Stimulated activated naive CD8-positive, alpha-beta T cell treated with anti-CD3 and anti-CD28 coated beads, Interleukin-15, Interleukin-2, amounts not matched to agents 100 ng/mL and 50 ng/mL, for 24 hours (primary cell): ENCODE data around the gene NHSL1.

ENCODE experiments used
- H3K27ac Mint-ChIP-seq: one replicate; pipeline ENCODE4 v1.8.0; 2021; ENCODE audit warnings: mild to moderate bottlenecking, mixed read lengths
- H3K27me3 Mint-ChIP-seq: one replicate; pipeline ENCODE4 v1.8.0; 2021; ENCODE audit warnings: mixed read lengths
- H3K36me3 Mint-ChIP-seq: one replicate; pipeline ENCODE4 v1.8.0; 2021; ENCODE audit warnings: low read depth, mixed read lengths
- H3K4me1 Mint-ChIP-seq: one replicate; pipeline ENCODE4 v1.8.0; 2021; ENCODE audit warnings: low read depth, mixed read lengths
- H3K4me3 Mint-ChIP-seq: one replicate; pipeline ENCODE4 v1.8.0; 2021; ENCODE audit warnings: mild to moderate bottlenecking, mixed read lengths
- H3K9me3 Mint-ChIP-seq: one replicate; pipeline ENCODE4 v1.8.0; 2021; ENCODE audit warnings: mixed read lengths

Gene NHSL1

DNA sequence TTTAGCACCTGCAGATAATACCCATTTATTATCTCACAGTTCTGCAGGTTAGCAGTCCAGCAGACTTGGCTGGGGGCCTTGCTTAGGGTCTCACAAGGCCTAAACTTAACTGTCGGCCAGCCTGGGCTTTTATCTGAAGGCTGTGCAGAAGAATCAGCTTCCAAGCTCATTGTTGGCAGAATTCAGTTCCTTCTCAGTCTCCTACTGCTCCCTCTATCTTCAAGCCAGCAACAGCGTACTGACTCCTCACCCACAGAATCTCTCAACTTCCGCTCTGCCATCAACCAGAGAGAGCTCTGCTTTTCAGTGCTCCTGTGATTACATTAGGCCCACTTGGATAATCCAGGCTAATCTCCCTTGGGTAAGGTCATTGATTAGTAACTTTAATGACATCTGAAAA is 30.2 kb upstream of the NHSL1 start:
- H3K9me3 Mint-ChIP-seq = no peaks in the 10 kb centered on the region
- peaks cover 18% of the 10 kb centered on the region for H3K27me3 Mint-ChIP-seq

GRCh38 chr6:138528956-138529355 is 29.7 kb upstream of the NHSL1 start:
- no peaks in the 10 kb centered on the region for H3K9me3 Mint-ChIP-seq
- no peaks in the 10 kb centered on the region for H3K36me3 Mint-ChIP-seq
- no peaks in the 10 kb centered on the region for H3K4me1 Mint-ChIP-seq
- H3K27me3 Mint-ChIP-seq = peaks cover 18% of the 10 kb centered on the region
- no peak overlapping the region for H3K4me3 Mint-ChIP-seq
- no peak overlapping the region for H3K27ac Mint-ChIP-seq

More for the DNA sequence above, 30.2 kb upstream of the NHSL1 start:
- no peaks in the 10 kb centered on the region for H3K36me3 Mint-ChIP-seq
- H3K4me1 Mint-ChIP-seq = no peaks in the 10 kb centered on the region
- no peak overlapping the region for H3K27ac Mint-ChIP-seq
- no peak overlapping the region for H3K4me3 Mint-ChIP-seq

DNA sequence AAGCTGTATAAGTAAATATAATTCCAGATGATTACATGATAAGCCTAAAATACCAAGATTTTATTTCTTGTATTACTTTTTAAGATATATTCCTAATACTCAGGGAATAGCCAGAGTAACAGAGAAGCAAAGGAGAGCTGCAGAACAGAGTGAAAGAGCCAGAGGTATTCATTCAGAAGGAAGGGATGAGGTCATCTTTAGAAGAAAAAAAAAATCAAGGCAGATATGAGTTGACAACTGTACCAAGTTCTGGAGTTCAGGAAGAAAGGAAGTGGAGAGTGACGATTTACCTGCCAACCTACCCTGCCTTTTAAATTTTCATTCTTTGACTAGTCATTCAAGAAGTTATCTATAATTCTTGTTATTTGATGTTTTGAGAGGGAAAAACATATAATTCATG is 28.8 kb upstream of the NHSL1 start:
- Mint-ChIP-seq H3K9me3 (no peaks in the 10 kb centered on the region), H3K36me3 (no peaks in the 10 kb centered on the region), H3K27me3 (peaks cover 18% of the 10 kb centered on the region), H3K27ac (no peak overlapping the region), H3K4me3 (no peak overlapping the region), H3K4me1 (no peaks in the 10 kb centered on the region)

GRCh38 chr6:138527411-138528088 is 28.3 kb upstream of the NHSL1 start:
- H3K27ac Mint-ChIP-seq = no peak overlapping the region
- H3K36me3 Mint-ChIP-seq = no peaks in the 10 kb centered on the region
- no peak overlapping the region for H3K4me3 Mint-ChIP-seq
- peaks cover 12% of the 10 kb centered on the region for H3K27me3 Mint-ChIP-seq
- H3K4me1 Mint-ChIP-seq = no peaks in the 10 kb centered on the region
- no peaks in the 10 kb centered on the region for H3K9me3 Mint-ChIP-seq

DNA sequence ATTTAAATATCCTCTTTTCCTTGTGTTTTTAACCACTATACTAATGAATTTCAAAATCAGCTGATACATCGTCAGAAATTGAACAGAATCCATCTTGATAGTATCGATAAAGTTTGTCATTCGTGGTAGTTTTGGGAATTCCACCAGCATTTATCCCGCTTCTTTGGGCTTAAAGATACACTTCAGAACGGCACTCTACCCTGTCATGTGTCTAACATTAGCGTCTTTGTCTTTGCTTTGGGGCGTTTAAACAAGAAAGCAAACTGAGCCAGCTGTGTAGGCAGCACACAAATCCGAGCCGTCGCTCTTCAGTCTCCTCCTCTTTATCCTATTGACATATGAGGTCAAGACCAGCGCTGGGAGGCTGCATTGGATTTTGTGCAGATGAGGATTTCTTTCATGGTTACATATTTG is 27.5 kb upstream of the NHSL1 start:
- Mint-ChIP-seq H3K4me1 (peaks cover 2% of the 10 kb centered on the region), H3K4me3 (no peak overlapping the region), H3K27me3 (peaks cover 8% of the 10 kb centered on the region), H3K9me3 (no peaks in the 10 kb centered on the region), H3K27ac (no peak overlapping the region), H3K36me3 (no peaks in the 10 kb centered on the region)

DNA sequence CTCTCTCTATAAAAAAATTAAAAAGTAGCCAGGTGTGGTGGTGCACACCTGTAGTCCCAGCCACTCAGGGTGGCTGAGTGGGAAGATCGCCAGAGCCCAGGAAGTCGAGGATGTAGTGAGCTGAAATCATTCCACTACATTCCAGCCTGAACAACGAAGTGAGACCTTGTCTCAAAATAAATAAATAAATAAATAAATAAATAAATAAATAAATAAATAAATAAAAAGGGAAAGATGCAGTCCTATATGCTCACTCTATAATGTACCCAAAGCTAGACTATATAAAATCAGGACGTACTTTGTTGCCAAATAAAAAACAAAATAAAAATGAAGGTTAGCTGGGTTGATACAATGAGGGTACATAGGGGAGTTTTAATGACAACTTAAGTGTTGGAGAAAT is 26.1 kb upstream of the NHSL1 start:
- no peak overlapping the region for H3K4me3 Mint-ChIP-seq
- H3K27me3 Mint-ChIP-seq = peaks cover 8% of the 10 kb centered on the region
- H3K36me3 Mint-ChIP-seq = no peaks in the 10 kb centered on the region
- no peak overlapping the region for H3K27ac Mint-ChIP-seq
- H3K9me3 Mint-ChIP-seq = no peaks in the 10 kb centered on the region
- peaks cover 3% of the 10 kb centered on the region for H3K4me1 Mint-ChIP-seq

GRCh38 chr6:138524526-138524925 is 25.2 kb upstream of the NHSL1 start:
- Mint-ChIP-seq H3K27ac (no peak overlapping the region), H3K4me3 (no peak overlapping the region), H3K4me1 (peaks cover 3% of the 10 kb centered on the region), H3K9me3 (no peaks in the 10 kb centered on the region), H3K36me3 (no peaks in the 10 kb centered on the region), H3K27me3 (peaks cover 8% of the 10 kb centered on the region)

DNA sequence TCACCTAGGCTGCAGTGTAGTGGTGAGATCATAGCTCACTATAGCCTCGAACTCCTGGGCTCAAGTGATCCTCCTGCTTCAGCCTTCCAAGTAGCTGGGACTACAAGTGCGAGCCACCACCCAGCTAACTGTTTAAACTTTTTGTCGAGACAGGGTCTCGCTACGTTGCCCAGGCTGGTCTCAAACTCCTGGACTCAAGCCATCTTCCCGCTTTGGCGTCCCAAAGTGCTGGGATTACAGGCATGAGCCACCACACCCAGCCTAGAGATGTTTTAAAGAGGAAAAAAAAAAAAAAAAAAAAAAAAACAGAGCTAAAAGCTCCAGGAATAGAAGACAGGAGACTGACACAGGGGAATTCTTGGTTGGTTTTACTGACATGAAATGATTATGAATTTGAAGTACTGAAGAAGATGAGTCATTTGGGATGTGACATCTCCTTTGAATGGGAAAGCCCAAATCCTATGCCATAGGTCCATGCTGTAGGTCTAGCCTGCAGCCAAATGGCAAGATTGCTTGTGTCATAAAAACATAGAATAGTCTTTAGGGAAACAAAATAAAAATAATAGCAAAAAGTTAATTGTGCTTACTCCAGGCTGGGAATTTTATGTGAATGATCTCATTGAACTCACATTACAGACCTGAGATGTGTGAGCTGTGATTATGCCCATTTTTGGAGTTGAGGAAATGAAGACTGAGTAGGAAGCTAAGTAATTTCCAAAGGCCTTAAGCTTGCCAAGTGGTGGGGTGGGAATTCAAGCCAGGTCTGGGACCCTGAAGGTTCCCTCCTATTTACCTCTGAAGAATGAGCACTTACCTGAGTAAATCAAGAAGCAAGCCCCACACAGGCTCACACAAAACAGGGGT is 24.3 kb upstream of the NHSL1 start:
- H3K9me3 Mint-ChIP-seq = no peaks in the 10 kb centered on the region
- peaks cover 8% of the 10 kb centered on the region for H3K27me3 Mint-ChIP-seq
- no peaks in the 10 kb centered on the region for H3K36me3 Mint-ChIP-seq
- H3K27ac Mint-ChIP-seq = no peak overlapping the region
- H3K4me3 Mint-ChIP-seq = no peak overlapping the region
- H3K4me1 Mint-ChIP-seq = peaks cover 3% of the 10 kb centered on the region

GRCh38 chr6:138522611-138523010 is 23.3 kb upstream of the NHSL1 start:
- H3K9me3 Mint-ChIP-seq = peaks cover 2% of the 10 kb centered on the region
- H3K27me3 Mint-ChIP-seq = peaks cover 10% of the 10 kb centered on the region
- H3K4me3 Mint-ChIP-seq = no peak overlapping the region
- peaks cover 3% of the 10 kb centered on the region for H3K4me1 Mint-ChIP-seq
- H3K27ac Mint-ChIP-seq = no peak overlapping the region
- no peaks in the 10 kb centered on the region for H3K36me3 Mint-ChIP-seq

DNA sequence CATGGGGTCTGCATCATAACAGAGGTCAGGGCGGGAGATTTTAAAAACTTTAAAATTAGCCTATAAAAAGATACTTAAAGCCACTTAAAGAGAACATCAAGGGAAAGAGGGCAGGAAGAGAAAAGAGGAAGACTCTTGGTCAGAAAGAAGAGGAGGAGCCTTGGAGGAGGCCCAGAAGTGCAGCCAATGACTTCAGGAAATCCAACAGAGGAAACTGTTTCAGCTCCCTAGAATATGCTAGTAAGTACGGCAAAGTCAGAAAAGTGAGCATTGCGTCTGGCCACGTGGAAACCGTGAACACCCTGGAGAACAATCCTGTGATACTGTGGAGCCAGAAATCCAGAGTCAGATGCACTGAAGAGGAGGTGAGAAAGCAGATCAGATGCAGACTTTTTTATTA is 22.5 kb upstream of the NHSL1 start:
- Mint-ChIP-seq H3K27me3 (peaks cover 10% of the 10 kb centered on the region), H3K4me1 (peaks cover 3% of the 10 kb centered on the region), H3K4me3 (no peak overlapping the region), H3K9me3 (peaks cover 3% of the 10 kb centered on the region), H3K36me3 (no peaks in the 10 kb centered on the region), H3K27ac (no peak overlapping the region)

DNA sequence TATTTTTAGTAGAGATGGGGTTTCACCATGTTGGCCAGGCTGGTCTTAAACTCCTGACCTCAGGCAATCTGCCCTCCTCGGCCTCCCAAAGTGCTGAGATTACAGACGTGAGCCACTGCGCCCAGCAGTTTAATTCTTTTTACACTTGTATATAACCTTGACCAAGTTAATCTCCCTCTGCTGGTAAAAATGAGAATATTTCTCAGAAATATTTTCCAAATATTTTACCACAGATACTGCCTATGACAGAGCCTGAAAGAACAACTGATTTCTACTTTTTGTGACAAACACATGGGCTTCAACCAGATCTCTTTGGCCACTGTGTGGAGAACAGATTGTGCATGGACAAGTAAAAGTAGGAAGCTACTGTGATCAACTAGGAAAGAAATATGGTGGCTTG is 21.2 kb upstream of the NHSL1 start:
- H3K27me3 Mint-ChIP-seq = peaks cover 8% of the 10 kb centered on the region
- H3K36me3 Mint-ChIP-seq = no peaks in the 10 kb centered on the region
- peaks cover 3% of the 10 kb centered on the region for H3K4me1 Mint-ChIP-seq
- no peak overlapping the region for H3K4me3 Mint-ChIP-seq
- peaks cover 3% of the 10 kb centered on the region for H3K9me3 Mint-ChIP-seq
- no peak overlapping the region for H3K27ac Mint-ChIP-seq

DNA sequence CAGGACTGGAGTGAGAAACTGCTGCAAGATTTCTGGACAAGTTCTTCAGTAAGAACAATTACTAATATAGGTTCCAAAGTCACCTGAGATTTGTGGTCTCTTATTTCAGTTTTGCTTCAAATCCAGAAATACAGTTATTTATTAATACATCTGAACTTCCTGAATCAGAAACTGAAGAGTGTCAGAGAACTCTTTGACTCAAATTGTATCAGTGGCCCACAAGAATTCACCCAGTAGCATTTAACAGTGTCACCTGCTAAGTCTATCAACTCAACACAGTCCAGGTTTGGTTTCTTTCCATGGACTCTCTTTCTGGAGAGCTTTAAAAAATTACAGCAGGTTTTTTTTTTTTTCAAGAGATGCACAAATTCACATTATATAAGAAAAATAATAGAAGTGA is 18.8 kb upstream of the NHSL1 start:
- Mint-ChIP-seq H3K27ac (no peak overlapping the region), H3K27me3 (peaks cover 7% of the 10 kb centered on the region), H3K9me3 (peaks cover 3% of the 10 kb centered on the region), H3K4me1 (peaks cover 7% of the 10 kb centered on the region), H3K4me3 (no peak overlapping the region), H3K36me3 (no peaks in the 10 kb centered on the region)

- no peak overlapping the region for H3K27ac Mint-ChIP-seq
- peaks cover 7% of the 10 kb centered on the region for H3K4me1 Mint-ChIP-seq
- no peaks in the 10 kb centered on the region for H3K36me3 Mint-ChIP-seq
- no peak overlapping the region for H3K4me3 Mint-ChIP-seq
- H3K27me3 Mint-ChIP-seq = peaks cover 7% of the 10 kb centered on the region
- H3K9me3 Mint-ChIP-seq = peaks cover 3% of the 10 kb centered on the region
These were observed 18.3 kb upstream of the NHSL1 start for GRCh38 chr6:138517635-138518034.

DNA sequence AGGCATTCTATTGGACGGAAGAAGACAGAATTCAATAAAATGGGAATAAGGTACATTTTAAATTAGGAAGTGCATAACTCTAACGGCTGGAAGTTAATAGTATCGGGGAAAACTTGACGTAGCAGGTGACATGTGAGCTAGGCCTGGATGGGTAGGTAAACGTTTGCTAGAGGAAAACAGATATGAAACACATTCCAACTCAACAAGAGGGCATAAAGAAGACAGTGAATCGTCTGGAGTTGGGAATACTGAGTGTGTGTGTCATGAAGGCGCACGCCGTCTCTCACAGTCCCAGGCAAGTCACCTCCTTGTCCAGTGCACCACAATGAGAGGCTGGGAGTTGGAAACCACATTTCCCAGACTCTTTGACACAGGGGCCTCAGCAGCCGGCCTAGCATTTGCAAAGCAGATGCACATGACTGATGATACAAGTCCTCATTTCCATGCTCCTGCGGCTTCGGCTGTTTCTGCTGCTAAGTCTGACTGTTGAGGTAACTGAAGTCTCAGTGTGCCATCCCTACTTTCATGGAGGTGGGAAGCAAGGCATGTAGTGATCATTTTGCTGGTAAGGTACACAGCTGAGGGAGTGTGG is 16.5 kb upstream of the NHSL1 start:
- H3K9me3 Mint-ChIP-seq = peaks cover 3% of the 10 kb centered on the region
- H3K27ac Mint-ChIP-seq = no peak overlapping the region

DNA sequence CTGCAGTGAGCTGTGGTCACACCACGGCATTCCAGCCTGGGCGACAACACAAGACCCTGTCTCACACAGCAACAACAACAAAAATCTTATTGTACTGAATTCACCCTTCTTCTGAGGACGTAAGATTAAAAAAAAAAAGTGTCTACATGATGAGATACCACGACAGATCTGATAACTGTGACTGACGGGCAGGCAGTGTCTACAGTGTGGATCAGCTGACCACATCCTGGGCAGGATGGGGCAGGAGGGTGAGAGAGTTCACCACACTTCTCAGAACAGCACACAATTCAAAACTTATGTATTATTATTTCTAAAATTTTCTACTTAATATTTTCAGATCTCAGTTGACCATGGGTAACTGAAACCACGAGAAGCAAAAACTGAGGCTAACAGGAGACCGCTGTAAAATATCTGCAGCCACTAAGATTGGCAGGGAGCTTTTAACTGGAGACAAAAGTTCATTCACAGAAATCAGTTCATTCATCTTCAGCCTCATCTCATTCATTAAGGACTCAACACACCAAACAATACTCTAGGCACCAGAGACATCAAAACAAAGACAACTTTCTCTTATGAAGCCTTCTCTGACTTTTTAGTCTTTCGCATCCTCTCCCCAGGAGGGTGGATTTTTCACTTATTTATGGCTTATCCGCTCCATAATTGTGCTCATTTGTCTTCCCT is 15.7 kb upstream of the NHSL1 start:
- Mint-ChIP-seq H3K27me3 (peaks cover 3% of the 10 kb centered on the region), H3K4me3 (no peak overlapping the region), H3K27ac (no peak overlapping the region), H3K36me3 (no peaks in the 10 kb centered on the region), H3K9me3 (peaks cover 3% of the 10 kb centered on the region), H3K4me1 (peaks cover 3% of the 10 kb centered on the region)

More for the DNA sequence above, 16.5 kb upstream of the NHSL1 start:
- Mint-ChIP-seq H3K4me1 (peaks cover 3% of the 10 kb centered on the region), H3K4me3 (no peak overlapping the region), H3K27me3 (peaks cover 7% of the 10 kb centered on the region), H3K36me3 (no peaks in the 10 kb centered on the region)
